Middle frontal gyrus (tissue), 1 donor: ENCODE measurements around the gene ZNF620.
"Not testable (repeated sequence)": the region's sequence is repeated elsewhere in the genome, so short reads cannot be mapped to it uniquely, and the experiment has no call there.

ENCODE experiments used
- DNase-seq: peaks from one replicate; pipeline ENCODE4 v3.0.0-alpha.2; 2015; ENCODE audit warnings: low spot score; ENCODE audit errors: extremely low spot score

Gene ZNF620

GRCh38 chr3:40505599-40506462, at the start of gene ZNF620:
ZNF620 (plus strand) TSS chr3:40506039; CDS start chr3:40506353, 314 bp downstream.
- peak; percentile 58 for DNase-seq

- DNase-seq, result no peak
Observed at GRCh38 chr3:40456279-40456939, 49.4 kb upstream of the ZNF620 start.

- peak; percentile 97 for DNase-seq
Observed at GRCh38 chr3:40456940-40457823, 48.7 kb upstream of the ZNF620 start, which contains the start of gene RPL14. RPL14 (plus strand) TSS chr3:40457339; CDS start chr3:40457472, 133 bp downstream.

GRCh38 chr3:40458473-40458872, 47.4 kb upstream of the ZNF620 start:
- DNase-seq, result no peak

GRCh38 chr3:40460481-40460880, 45.4 kb upstream of the ZNF620 start:
- not testable (repeated sequence) for DNase-seq

- no peak for DNase-seq
Observed at GRCh38 chr3:40461161-40461560, 44.7 kb upstream of the ZNF620 start.

- DNase-seq, result not testable (repeated sequence)
Observed at GRCh38 chr3:40462838-40463237, 43.0 kb upstream of the ZNF620 start.

GRCh38 chr3:40463579-40463978, 42.3 kb upstream of the ZNF620 start:
- no peak for DNase-seq

- DNase-seq, result no peak
Observed at GRCh38 chr3:40464339-40465110, 41.3 kb upstream of the ZNF620 start.

GRCh38 chr3:40465111-40465407, 40.8 kb upstream of the ZNF620 start:
- no peak for DNase-seq

- no peak for DNase-seq
Observed at GRCh38 chr3:40465456-40465855, 40.4 kb upstream of the ZNF620 start.

- no peak for DNase-seq
Observed at GRCh38 chr3:40468018-40468417, 37.8 kb upstream of the ZNF620 start.

- DNase-seq, result no peak
Observed at GRCh38 chr3:40470701-40471100, 35.1 kb upstream of the ZNF620 start.

GRCh38 chr3:40476478-40477470, 29.1 kb upstream of the ZNF620 start, which contains the start of gene ZNF619:
ZNF619 (plus strand) TSS chr3:40477122; CDS start chr3:40477980, 858 bp downstream.
- peak; percentile 11 for DNase-seq

- no peak for DNase-seq
Observed at GRCh38 chr3:40477666-40478065, 28.2 kb upstream of the ZNF620 start.

- no peak for DNase-seq
Observed at GRCh38 chr3:40487172-40487571, 18.7 kb upstream of the ZNF620 start.

- no peak for DNase-seq
Observed at GRCh38 chr3:40490916-40491315, 14.9 kb upstream of the ZNF620 start.

GRCh38 chr3:40494698-40495097, 11.1 kb upstream of the ZNF620 start:
- DNase-seq, result no peak

- no peak for DNase-seq
Observed at GRCh38 chr3:40497288-40497687, 8.6 kb upstream of the ZNF620 start.

- no peak for DNase-seq
Observed at GRCh38 chr3:40499952-40500351, 5.9 kb upstream of the ZNF620 start.
